GM19438 (cell line): ENCODE data around the gene EXOC6B.
"Not testable (repeated sequence)": the region's sequence is repeated elsewhere in the genome, so short reads cannot be mapped to it uniquely, and the experiment has no call there.

Experiments used
- ATAC-seq: cut with Tn5 transposase; IDR thresholded peaks from one replicate; pipeline ENCODE4 v1.9.1; 2021; ENCODE audit warnings: low read depth; ENCODE audit not compliant: unreplicated experiment

The EXOC6B gene

DNA sequence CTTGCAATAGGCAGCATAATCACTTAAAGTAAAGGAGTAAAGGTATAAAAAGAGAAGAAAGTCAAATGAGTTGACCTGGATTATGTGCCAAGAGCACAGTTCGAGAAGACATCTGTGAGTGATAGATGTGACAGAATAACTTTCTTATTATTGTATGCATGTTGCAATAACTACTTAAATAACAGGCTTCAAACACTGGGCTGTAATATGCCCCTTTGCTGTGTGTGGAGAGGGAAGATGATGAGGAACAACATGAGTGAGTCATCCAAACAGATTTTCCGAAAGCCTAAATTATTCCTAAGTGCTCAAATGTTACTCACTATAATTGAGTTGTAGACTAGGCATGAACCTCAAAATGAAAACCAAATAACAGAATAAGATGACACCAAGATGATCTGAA lies 328.1 kb downstream of the EXOC6B start:
- ATAC-seq = no peak

- ATAC-seq = no peak
Observed at GRCh38 chr2:72496479-72496878, 329.4 kb downstream of the EXOC6B start.

- ATAC-seq = no peak
Observed at GRCh38 chr2:72494392-72494791, 331.4 kb downstream of the EXOC6B start.

DNA sequence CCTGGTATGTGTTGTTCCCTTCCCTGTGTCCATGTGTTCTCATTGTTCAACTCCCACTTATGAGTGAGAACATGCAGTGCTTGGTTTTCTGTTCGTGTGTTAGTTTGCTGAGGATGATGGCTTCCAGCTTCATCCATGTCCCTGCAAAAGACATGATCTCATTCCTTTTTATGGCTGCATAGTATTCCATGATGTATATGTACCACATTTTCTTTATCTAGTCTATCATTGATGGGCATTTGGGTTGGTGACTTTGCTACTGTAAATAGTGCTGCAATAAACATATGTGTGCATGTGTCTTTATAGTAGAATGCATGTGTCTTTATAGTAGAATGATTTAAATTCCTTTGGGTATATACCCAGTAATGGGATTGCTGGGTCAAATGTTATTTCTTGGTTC lies 341.2 kb downstream of the EXOC6B start:
- ATAC-seq = not testable (repeated sequence)

- no peak for ATAC-seq
Observed at GRCh38 chr2:72483346-72483745, 342.5 kb downstream of the EXOC6B start.

- ATAC-seq = no peak
Observed at GRCh38 chr2:72475246-72475645, 350.6 kb downstream of the EXOC6B start.

GRCh38 chr2:72457801-72458516 lies 367.9 kb downstream of the EXOC6B start:
- ATAC-seq = no peak

DNA sequence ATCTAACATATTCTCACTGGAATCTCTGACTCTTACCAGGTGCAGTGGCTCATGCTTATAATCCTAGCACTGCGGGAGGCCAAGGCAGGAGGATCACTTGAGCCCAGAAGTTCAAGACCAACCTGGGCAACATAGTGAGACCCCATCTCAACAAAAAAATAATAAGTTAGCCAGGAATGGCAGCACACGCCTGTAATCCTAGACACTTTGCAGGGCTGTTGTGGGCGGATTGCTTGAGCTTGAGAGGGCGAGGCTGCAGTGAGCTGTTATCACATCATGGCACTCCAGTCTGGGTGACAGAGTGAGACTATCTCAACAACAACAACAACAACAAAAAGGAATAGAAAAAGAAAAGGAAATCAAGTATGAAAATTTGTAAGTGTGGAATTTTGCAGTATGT lies 371.6 kb downstream of the EXOC6B start:
- ATAC-seq = no peak

GRCh38 chr2:72442270-72442669 lies 383.6 kb downstream of the EXOC6B start:
- no peak for ATAC-seq

- ATAC-seq = no peak
Observed at GRCh38 chr2:72439892-72440291, 385.9 kb downstream of the EXOC6B start.

DNA sequence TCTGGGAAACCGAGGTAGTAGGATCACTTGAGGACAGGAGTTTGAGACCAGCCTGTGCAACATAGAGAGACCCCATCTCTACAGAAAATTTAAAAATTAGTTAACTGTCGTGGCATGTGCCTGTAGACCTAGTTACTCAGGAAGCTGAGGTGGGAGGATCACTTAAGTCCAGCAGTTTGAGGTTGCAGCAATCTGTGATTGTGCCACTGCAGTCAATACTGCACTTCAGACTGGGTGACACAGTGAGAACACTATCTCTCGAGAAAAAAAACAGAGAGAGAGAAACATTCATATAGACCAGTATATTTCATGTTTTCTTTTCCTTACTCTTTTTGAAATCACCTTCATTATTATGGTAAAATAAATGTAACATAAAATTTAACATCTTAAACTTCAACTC lies 387.5 kb downstream of the EXOC6B start:
- ATAC-seq = no peak

DNA sequence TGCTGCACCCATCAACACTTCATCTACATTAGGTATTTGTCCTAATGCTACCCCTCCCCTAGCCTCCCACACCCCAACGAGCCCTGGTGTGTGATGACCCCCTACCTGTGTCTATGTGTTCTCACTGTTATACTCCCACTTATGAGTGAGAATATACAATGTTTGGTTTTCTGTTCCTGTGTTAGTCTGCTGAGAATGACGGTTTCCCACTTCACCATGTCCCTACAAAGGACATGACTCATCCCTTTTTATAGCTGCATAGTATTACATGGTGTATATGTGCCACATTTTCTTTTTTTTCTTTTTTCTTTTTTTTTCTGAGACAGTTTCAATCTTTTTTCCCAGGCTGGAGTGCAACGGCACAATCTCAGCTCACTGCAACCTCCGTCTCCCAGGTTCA lies 394.1 kb downstream of the EXOC6B start:
- no peak for ATAC-seq

- ATAC-seq = no peak
Observed at GRCh38 chr2:72427022-72427861, 398.6 kb downstream of the EXOC6B start.

DNA sequence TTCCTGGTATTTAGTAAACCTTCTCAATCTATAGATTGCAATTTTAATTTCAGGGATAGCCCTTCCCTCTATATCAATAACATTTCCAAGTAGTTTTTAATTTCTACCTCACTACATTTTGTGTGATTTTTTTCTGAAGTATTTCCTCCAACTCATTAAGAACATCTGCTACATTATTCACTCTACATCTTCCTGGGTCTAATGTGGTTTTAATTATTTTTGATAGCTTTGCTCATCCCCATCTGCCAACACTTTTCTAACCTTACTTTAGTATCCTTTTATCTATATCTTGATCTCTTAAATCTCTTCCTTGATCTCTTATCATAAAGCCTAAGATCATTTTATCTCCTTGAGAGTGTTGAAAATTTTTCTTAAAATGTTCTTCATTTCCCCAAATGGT lies 399.8 kb downstream of the EXOC6B start:
- ATAC-seq = no peak

DNA sequence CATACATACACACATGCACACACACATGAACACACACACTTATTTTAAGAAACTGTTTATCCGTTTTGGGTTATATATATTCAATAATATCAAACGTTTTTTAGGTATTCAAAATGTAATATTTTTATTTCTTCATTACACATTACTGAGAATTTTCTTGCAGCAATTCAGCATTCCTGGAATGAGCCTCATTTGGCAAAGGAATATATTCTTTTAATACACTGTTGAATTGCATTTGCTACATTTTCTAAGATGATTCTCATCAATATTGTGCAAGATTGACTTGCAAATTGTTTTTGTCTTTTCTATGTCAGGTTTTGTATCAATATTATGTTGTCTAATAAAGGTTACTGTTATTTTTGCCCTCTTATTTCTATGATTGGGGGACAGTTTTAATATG lies 402.1 kb downstream of the EXOC6B start:
- no peak for ATAC-seq

- ATAC-seq = not testable (repeated sequence)
Observed at GRCh38 chr2:72421771-72422379, 404.0 kb downstream of the EXOC6B start.

GRCh38 chr2:72415781-72416475 lies 409.9 kb downstream of the EXOC6B start:
- no peak for ATAC-seq

DNA sequence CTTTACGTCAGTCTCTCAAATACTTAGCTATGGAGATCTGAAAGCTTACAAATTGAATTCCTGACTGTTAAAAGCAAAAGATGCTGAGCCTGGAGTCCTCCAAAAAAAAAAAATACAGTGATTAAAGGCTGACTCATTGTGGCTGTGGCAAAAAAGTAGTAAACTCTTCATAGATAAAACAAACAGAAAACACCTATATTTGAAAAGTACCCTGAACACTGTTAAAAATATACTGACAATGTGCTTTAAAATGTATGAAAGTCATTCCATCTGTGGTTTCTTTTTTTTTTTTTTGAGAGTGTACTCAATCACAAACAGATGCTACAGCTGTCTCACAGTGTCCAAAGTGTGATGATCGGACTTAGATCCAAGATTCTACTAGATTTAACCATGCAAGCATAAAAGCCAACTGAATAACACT lies 410.6 kb downstream of the EXOC6B start:
- ATAC-seq = no peak

DNA sequence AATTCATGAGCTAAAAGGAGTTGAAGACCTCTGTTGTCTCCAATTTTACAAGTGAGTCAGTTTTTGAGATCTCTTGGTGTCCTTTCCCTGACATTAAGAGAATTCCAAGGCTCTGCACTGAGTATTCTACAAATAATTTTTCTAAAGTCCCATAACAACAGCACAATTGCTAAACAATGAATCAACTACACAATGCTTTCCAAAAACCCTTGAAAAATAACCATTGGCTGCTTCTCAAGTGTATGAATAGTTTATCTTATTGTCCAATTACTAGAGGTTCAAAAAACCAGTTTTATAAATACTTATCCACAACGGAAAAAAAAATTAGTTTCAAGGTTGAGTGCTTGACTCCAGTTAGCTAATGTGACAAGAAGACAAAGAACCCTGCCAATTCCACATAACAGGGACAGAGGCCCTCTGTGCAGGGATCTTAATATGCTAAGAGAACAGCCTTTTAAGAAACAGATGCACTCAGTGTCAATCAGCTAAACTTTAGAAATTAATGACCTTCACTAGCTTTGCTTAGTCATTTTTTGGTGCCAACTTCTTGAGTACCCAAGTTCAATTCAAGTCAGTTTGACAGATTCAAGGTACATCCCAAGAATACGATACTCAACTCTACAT lies 411.6 kb downstream of the EXOC6B start:
- ATAC-seq = no peak

DNA sequence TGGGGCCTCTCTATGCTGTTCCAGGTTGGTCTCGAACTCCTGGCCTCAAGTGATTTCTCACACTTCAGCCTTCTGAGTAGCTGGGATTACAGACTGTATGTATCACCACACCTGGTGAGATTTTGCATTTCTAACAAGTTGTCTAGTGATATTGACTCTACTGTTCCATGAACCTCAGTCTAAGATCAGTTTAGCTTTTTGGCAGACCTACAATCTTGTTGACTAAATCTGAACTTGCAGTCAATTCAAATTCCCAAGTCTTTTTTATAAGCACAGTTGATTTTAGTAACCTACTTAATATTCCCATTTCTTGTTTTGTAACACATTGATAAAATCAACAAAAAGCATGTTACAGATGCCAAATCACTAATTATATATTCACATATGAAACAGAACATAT lies 412.1 kb downstream of the EXOC6B start:
- ATAC-seq = no peak

DNA sequence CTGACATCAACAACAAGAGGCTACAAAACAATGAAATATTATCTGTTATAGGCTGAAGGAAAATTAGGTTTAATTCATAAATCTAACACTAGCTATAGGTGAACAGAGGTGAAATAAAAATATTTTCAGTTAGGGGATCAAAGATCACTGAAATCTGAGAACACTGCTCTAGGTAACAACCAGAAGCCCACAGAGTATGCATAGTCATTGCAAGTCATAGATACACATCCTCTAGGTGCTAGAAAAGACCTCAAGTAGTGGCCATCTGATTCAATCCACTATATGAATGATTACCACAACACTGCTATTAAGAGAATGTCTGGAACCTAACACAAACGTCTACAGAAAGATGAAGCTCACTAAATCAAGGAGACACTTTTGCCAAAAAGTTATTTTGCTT lies 413.6 kb downstream of the EXOC6B start:
- no peak for ATAC-seq
